HG03469 (cell line): ENCODE measurements around the gene ZC3H12D.
A peak's percentile ranks its signal among the peaks of the same experiment; 100 is the strongest.
"Not testable (repeated sequence)": the region's sequence is repeated elsewhere in the genome, so short reads cannot be mapped to it uniquely, and the experiment has no call there.

Experiments used
- ATAC-seq: cut with Tn5 transposase; IDR thresholded peaks from one replicate; pipeline ENCODE4 v1.9.1; 2021; ENCODE audit warnings: mild to moderate bottlenecking, moderate library complexity, moderate number of reproducible peaks; ENCODE audit not compliant: unreplicated experiment

ZC3H12D gene

DNA sequence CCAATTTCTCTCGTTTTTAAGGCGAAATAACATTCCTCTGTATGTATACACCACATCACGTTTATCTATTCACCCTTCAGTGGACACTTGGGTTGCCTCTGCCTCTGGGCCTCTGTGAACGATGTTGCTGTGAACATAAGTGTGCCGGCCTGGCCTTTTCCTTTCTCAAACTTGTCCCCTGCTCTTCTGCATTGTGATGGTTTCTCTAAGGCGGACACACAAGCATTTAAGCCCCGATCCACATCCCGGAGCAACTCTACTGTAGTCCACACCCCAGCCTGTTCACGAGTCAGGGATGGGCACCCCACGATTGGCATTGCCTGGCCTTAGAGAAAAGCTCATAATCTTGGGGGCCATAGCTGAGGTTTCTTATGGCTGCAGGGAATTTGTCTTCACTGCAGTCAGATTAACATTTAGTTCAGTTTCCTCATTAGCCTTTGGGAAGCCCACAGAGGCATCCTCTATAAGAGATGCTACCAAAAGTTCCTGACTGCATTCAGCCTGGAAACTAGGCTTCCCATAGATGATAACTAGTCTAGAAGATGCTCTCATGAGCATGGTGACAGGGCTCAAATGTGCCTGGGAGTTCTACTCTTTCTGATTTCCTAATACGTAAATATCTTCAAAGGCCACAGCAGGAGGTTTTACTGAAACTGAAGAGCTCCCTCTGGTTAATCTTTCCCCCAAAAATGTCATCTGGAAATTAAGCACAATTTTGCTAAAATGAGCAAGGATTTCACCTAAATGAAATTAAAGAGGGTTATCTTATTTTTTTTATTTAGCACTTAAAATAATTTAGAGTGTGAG lies 762 bp downstream of the ZC3H12D start:
- no peak for ATAC-seq

DNA sequence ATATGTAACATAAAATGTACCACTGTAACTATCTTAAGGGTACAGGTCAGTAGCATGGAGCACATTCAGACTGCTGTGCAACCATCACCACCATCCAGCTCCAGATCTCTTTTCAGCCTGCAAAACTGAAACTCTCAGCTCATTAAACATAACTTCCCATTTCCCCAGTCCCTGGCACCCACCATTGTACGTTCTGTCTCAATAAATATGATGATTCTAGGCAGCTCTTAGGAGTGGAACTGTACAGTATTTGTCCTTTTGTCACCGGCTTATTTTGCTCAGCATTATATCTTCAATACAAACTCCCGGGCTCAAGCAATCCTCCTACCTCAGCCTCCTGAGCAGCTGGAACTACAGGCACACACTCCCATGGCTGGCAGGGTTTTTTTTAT lies 1.5 kb downstream of the ZC3H12D start:
- ATAC-seq, result no peak

GRCh38 chr6:149482545-149483333 lies 2.1 kb downstream of the ZC3H12D start:
- ATAC-seq, result no peak

- no peak for ATAC-seq
Observed at GRCh38 chr6:149480502-149481280, 4.1 kb downstream of the ZC3H12D start.

GRCh38 chr6:149478631-149479314 lies 6.0 kb downstream of the ZC3H12D start:
- no peak for ATAC-seq

- no peak for ATAC-seq
Observed at GRCh38 chr6:149477544-149477943, 7.3 kb downstream of the ZC3H12D start.

DNA sequence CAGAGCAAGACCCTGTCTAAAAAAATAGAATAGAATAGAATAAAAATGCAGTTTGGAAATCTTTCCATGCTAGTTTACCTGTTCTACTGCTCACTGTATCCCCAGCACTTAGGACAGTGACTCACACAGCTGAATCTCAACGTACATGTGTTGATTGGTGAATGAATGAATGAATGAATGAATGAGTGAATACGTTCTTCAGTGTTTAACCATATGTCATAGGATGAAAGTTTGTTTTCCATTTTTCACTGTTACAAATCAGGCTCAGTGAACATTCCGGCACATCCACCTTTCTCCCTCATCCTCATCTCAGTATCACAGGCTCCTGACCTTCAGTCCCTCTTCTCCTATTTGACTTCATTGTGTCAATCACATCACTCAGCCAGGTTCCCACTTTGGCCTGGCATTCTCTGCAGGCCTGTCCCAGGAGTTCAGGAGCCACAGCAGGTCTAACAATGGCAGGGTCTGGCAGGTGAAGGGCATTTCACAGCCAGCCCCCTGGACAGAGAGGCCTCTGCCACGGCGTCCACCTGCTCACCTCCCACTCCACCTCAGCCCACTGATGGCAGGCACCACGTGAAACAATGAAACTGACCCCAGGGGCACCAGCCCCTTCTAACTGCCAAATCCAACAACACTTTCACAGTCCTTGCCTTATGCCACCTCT lies 7.9 kb downstream of the ZC3H12D start:
- ATAC-seq, result no peak

DNA sequence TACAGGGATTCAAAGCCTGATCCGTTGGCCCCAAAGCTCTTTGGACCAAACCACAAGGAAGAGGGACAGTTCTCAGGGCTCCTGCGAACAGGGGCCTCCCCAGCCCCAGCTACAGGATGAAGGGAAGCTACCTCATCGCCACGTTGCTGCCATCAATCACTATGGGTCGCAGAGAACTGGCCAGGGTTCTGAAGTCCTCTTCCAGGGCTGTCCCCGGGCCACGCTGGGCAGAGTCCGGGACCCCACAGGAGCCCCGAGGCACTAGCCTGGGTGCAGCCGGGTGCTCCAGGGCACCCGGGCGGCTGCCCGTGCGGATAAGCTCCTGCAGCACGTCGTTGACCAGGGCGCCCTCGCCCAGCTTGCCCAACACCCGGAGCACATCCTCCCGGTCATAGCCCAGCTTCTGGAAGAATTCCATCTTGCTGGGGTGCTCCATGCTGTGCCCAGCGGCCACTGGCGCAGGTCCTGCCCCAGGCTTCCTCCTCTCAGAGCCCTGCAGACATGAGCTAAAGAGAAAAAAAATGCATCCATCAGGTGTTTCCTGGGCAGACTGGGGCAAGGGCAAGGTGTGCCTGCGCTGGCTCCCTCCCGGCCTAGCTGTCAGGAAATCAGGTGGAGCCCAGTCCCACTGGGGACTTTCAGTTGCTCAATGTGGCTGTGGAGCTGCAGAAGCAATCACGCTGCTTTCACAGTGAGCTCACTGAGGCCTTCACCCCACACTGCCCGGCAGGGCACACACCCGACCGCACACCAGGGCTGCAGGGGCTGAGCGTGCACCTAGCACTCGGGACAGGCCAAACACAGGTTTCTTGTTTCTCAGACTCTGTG lies 10.5 kb downstream of the ZC3H12D start:
- ATAC-seq, result no peak

DNA sequence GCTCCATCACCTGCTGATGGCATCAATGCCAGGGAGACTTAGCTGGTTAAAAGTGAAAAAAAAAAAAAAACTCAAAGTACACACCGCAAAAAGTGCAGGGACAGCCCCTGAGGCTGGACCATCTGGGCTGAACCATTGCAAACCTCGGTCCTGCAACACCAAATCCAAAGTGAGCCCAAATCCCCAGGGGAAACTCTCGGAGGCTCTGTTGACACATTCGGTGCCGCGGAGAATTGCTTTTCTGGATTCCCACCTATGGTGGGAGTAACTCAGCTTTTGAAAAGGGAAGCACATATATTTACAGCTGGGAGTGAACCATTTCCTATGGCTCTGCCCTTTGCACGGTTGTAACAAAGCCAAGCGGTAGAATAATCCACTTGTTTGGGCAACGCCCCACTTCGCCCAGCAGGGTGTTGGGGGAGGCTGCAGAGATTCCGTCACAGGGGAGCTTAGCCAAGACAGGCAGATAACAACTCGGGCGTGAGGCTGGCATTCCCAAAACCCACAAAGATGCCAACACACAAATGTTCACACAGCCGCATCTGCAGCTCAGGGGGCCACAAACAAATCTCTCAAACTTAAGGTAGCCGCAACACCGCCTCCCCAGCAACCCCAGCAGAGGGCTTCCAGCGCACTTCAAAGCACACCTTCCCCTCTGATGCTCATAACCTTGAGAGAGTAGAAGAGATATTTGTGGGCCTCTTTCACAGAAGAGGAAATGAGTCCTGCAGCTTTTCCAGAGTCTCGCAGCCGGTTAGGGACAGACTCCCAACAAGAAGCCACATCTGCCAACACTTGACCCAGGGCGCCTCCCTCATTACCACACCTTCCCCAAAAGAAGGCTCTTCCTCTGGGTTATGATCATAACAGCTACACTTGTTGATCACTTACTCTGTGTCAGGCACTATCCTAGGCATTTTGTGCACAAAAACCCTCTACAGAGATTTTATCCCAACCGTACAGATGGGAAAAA lies 11.4 kb downstream of the ZC3H12D start:
- ATAC-seq, result no peak

- ATAC-seq, result no peak
Observed at GRCh38 chr6:149472241-149472640, 12.6 kb downstream of the ZC3H12D start.

- peak; percentile 21 for ATAC-seq
Observed at GRCh38 chr6:149471801-149472200, 13.0 kb downstream of the ZC3H12D start.

GRCh38 chr6:149470948-149471347 lies 13.9 kb downstream of the ZC3H12D start:
- no peak for ATAC-seq

DNA sequence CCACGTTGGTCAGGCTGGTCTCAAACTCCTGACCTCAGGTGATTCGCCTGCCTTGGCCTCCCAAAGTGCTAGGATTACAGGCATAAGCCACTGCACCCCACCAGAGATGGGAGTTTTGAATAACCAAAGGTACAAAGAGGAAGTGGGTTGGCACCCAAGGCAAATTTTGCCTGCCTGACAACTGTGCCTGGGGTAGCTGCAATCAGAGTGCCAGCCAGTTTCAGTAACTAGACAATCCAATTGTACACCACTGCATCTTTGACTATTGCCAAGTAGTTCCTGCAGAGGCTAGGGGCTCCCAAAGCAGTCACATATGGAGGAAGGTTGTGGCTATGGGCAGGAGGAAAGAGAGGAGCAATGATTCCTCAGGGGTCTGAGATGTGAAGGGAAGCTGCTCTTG lies 16.6 kb downstream of the ZC3H12D start:
- no peak for ATAC-seq

GRCh38 chr6:149467265-149467664 lies 17.5 kb downstream of the ZC3H12D start:
- no peak for ATAC-seq

DNA sequence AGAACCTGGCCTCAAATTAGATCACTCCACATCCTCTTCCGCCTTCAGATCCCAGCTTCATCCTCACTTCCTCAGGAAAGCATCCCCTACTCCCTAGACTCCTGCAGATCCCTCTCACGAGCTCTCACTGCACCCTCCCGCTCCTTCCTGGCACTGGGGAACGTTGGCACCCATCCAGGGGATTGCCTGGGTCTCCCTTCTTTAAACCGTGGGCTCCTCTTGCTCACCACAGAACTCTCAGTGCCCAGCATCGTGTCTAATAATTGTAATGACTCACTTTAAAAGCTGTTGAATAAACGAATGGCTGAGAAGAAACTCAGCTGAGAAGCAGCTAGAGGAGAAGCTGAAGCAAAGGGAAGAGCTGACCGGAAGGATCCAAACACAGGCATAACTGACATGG lies 20.4 kb downstream of the ZC3H12D start:
- ATAC-seq, result no peak

DNA sequence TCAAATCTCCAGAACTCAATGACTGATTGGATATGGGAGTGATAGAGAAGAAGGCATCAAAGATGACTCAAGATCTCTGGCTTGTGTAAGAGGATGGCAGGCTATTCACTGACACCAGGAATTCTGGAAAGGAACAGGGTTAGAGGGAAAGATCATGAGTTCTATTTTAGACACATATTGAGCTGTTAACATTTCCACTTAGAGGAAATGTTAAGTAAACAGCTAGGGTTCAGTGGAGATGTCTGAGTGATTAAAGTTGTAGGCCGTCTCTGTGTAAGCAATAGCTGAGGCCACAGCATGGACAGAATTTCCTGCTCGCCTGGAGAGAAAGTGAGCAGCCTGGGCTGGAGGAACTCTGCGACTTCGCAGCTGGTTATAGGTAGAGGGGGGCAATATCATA lies 21.0 kb downstream of the ZC3H12D start:
- no peak for ATAC-seq

GRCh38 chr6:149462712-149463111 lies 22.1 kb downstream of the ZC3H12D start:
- not testable (repeated sequence) for ATAC-seq

- no peak for ATAC-seq
Observed at GRCh38 chr6:149461670-149462069, 23.1 kb downstream of the ZC3H12D start.
